HG02884 (cell line): ENCODE data around the gene ZBTB7B.
"Not testable (repeated sequence)": the region's sequence is repeated elsewhere in the genome, so short reads cannot be mapped to it uniquely, and the experiment has no call there.

ENCODE experiments used
- ATAC-seq: cut with Tn5 transposase; IDR thresholded peaks from one replicate; pipeline ENCODE4 v1.9.1; 2021; ENCODE audit warnings: mild to moderate bottlenecking, moderate library complexity; ENCODE audit not compliant: unreplicated experiment

The ZBTB7B gene

DNA sequence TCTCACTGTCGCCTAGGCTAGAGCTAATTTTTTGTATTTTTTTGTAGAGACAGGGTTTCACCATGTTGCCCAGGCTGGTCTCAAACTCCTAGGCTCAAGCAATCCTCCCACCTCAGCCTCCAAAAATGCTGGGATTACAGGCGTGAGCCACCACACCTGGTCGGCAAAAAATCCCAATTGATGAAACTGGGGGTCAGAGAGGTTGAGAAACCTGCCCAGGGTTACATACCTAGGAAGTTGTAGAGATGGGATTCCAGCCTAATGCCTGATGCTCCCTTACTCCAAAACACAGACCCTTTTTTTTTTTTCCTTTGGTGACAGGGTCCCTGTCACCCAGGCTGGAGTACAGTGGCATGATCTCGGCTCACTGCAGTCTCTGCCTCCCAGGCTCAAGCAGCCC is 15.9 kb upstream of the ZBTB7B start:
- not testable (repeated sequence) for ATAC-seq

DNA sequence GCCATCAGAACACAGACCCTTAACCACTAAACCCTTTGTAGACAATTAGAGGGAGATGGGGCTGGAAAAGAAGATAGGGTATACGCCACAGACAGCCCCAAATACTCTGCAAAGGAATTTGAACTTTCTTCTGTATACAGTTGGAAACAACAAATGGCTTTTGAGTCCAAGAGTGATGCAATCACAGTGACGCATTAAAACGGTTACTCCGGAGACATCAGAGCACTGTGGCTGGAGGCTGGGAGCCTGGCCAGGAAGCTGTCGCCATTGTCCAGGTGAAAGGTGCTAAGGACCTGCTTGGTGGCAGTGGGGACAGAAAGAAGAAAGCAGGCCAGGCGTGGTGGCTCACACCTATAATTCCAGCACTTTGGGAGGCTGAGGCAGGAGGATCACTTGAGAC is 15.3 kb upstream of the ZBTB7B start:
- ATAC-seq: no peak

DNA sequence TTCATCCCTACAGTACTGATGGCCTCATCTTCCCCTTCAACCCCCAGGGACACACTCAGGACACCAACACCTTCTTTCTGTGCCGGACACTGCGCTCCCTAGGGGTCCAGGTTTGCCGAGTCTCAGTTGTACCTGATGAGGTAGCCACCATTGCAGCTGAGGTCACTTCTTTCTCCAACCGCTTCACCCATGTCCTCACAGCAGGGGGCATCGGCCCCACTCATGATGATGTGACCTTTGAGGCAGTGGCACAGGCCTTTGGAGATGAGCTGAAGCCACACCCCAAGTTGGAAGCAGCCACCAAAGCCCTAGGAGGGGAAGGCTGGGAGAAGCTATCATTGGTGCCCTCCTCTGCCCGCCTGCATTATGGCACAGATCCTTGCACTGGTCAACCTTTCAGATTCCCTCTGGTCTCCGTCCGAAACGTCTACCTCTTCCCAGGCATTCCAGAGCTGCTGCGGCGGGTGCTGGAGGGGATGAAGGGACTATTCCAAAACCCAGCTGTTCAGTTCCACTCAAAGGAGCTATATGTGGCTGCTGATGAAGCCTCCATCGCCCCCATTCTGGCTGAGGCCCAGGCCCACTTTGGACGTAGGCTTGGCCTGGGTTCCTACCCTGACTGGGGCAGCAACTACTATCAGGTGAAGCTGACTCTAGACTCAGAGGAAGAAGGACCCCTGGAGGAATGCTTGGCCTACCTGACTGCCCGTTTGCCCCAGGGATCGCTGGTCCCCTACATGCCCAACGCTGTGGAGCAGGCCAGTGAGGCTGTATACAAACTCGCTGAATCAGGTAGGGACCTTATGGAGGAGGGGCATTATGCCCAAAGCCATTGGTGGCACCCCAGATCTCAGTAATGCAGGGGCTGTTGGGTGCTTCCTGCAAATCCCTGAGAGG is 14.3 kb upstream of the ZBTB7B start:
- no peak for ATAC-seq

DNA sequence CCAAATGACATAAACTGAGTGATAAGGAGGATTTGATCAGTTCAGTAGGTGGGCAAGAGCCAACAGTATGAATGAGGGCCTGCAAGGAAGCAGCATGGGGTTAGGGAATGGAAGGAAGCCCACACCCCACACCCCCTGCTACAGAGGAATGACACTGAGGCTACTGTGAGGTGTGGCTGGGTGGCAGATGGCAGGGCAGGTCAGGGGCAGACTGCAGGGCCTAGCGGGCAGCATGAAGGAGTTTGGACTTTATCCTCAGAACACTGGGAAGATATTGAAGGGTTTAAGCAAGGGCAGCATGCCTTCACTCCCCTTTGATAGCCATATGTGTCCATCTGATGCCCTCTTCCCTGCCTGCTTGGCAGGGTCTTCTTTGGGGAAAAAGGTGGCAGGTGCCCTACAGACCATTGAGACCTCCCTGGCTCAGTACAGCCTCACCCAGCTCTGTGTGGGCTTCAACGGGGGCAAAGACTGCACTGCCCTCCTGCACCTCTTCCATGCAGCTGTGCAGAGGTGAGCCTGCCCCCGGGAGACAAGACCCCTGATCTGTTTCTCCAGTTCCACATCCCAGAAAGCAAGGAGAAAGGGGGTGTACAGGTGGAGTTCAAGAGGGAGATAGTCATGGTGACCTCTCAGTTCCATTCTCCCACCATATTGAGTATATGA is 13.3 kb upstream of the ZBTB7B start:
- no peak for ATAC-seq

DNA sequence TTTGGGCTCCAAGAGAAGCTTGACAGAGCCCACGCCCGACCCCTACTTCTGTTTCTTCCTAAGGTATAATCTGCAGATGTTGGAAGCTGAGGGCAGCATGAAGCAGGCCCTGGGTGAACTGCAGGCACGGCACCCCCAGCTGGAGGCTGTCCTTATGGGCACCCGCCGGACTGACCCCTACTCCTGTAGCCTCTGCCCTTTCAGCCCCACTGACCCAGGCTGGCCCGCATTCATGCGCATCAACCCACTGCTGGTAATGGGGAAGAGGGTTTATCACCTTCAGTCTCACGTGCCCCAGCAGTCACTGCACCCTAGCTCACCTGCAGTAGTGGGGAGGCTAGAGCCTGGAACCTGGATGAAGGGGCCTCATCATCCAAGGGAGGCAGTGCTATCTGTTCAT is 12.3 kb upstream of the ZBTB7B start:
- no peak for ATAC-seq

DNA sequence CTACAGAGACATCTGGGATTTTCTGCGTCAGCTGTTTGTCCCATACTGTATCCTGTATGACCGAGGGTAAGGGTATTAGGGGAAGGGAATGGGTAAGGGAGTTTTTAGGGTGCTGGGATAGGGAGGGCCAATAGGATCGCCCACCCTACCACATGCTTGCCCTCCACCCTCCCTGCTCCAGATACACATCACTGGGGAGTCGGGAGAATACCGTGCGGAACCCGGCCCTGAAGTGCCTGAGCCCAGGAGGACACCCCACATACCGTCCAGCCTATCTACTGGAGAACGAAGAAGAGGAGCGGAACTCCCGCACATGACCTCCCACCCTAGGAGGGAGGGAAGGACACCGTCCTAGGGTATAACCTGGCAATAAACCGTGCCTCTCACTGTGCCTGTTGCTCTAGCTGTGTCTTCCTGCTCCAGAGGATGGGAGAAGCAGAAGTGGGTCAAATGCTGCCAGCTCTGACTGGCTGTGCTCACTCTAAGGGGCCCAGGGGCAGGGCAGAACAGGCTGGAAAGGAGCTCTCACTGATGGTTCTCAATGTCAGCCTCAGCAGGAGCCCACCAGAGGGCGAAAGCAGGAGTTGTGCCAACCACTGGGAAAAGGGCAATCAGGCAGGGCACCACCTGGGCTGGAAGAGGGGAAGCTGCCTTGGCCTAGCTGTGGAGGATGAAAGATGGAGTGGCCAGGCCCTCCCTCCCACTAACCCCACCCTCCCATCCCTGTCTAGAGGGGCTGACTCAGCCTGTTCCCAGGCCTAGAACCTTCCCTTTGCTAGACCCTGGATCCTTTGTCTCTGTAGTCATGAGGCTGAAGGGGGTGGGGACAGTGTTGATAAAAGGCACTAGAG is 9.7 kb upstream of the ZBTB7B start:
- no peak for ATAC-seq

DNA sequence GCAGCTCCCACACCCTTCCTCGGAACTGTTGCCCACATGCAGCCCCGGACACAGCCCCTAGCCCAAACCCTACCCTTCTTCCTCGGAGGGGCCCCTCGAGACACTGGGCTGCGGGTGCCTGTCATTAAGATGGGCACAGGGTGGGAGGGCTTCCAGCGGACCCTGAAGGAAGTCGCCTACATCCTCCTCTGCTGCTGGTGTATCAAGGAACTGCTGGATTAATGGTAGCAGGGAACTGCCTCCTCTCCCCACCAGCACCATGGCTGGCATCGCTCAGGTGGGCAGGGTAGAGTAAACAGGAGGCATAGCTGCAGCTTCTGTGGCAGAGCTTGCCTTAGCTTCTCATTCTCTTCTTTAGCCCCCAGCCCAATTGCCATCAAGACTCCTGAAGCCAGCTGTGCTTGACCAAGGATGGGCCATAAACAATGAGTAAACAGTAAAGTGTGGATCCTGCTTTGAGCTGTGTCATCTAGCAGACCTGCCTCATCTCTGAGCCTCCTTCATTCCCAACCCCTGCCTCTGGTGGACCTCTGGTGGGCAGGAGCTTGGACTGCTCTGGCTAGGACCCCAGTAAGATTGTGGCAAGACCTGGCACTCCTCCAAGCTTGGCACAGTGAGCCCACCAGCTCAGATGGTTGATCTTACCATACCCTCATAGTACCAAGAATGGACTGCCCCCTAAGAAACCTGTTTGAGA is 8.9 kb upstream of the ZBTB7B start, which contains the start of gene LENEP:
Gene LENEP (plus strand): TSS at position 15 of the 697 bp plus-strand sequence. CDS start 22 bp downstream, at position 37.
- no peak for ATAC-seq

DNA sequence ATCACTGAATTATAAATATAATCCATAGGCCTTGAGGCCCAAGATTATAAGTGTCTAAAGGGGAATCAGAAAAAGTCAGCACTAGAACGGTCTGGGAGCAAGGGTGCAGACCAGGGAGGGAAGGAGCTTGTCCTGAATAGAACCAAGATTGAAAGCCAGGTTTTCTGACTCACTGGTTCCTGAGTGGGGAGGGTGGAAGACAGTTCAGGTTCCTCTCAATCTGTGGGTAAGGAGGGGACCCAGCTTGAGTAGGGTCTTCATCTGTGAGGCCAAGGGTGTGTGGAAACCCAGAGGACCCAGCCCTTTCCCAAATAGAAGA is 8.4 kb upstream of the ZBTB7B start:
- ATAC-seq: no peak

DNA sequence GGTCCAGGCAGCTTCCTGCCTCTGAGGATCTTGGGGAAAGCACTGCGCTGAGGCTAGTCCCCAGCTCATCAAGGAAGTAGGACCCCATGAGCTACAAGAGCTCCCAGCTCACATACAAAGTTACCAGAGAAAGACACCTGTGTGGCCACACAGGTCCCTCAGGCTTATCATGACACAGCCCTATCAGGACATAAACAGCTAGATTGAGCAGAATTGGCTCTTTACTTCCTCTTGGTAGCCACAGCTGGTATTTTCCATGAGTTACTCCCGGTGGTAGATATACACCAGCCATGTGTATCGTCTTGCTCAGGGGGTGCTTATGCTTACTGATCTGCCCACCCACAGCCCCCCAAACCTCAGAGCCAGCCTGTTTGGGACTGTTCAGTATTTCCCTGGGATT is 8.0 kb upstream of the ZBTB7B start:
- no peak for ATAC-seq

DNA sequence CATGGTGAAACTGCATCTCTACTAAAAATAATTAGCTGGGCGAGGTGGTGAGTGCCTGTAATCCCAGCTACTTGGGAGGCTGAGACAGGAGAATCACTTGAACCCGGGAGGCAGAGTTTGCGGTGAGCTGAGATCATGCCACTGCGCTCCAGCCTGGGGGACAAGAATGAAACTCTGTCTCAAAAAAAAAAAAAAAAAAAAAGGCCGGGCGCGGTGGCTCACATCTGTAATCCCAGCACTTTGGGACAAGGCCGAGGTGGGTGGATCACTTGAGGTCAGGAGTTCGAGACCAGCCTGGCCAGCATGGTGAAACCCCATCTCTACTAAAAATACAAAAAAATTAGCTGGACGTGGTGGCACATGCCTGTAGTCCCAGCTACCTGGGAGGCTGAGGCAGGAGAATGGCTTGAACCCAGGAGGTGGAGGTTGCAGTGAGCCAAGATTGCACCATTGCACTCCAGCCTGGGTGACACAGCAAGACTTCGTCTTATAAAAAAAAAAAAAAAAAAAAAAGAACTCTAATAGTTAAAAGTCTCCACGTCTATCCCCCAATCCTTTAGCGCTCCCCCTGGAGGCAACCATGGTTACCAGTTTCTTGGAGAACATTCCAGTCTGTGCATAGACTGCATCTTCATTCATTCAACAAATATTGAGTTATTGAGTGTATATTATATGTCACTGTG is 7.2 kb upstream of the ZBTB7B start:
- not testable (repeated sequence) for ATAC-seq

DNA sequence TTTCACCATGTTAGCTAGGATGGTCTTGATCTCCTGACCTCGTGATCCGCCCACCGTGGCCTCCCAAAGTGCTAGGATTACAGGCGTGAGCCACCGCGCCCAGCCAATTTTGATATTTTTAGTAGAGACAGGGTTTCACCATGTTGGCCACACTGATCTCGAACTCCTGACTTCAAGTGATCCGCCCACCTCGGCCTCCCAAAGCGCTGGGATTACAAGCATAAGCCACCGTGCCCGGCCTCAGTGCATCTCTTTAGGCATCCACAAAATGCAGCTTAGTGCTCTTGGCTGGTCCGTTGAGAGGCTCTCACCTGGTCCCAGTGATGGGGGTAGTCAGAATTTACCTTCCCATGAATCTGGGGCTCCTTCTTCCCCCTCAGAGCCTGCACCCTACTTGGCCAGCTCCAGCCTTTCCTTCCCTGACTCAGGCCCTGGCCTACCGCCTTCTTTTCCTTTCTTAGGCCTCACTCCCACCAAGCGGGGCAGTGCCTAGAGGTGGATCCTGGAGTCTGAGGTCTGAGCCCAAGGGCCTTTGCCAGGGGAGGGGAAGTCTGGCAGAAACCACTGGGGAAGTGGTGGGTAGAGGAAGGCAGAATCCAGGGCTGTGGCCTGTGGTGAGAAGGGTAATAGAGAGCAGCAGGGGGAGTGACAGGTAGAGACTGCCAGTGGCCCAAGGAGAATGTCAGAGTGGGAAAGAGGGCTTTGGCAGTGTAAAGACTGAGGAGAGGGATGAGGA is 5.5 kb upstream of the ZBTB7B start:
- no peak for ATAC-seq

DNA sequence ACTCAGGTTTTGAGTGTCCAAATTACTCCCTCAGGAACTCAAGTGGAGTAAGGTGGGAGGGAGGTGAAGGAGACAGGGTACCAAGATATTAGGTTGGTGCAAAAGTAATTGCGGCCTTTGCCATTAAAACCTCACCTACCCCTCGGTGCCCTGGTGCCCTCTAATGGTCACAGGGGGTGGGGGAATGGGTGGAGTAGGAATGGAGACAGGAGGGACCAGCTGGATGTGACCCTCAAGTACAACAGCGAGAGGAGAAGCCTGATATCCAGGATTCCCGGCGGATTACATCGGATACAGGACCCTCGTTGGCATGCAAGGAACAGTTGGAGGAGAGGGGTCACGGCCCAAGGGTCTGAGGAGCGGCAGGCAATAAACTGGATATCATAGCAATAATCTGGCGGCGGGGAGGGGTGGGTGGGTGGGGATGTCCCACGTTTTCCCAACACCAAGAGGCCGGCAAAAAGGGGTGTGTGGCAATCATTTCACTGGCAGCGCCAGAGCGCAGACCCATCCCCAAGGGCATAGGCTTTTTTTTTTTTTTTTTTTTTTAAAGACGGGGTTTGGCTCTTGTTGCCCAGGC is 4.3 kb upstream of the ZBTB7B start:
- no peak for ATAC-seq

DNA sequence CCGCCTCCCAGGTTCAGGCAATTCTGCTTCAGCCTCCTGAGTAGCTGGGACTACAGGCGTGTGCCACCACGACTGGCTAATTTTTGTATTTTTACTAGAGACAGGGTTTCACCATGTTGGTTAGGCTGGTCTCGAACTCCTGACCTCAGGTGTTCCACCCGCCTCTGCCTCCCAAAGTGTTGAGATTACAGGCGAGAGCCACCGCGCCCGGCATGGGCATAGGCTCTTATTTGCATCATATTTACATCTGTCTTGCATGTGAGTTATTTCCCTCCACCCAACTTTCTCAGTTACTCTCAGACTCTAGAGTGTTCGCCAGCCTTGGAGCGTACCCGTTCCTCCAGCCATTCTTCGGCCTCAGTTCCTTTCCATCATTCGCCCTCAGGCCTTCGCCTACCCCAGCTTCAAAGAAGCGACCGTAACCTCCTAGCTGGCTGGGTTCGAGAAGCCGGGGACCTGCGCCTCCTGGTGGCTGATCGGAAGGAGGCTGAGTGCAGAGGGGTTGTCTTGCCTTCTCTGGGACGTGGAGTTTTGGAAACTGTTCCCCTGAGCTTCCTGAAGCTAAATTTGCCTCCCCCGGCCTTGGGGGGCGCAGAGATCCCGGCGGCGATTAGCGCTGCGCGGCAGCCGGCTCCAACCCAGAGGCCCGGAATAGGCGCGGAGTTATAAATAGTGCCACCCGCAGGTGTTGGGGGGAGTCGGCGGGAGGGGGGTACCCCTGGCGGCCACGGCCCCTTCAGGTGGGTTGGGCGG is 3.6 kb upstream of the ZBTB7B start:
- ATAC-seq: no peak

DNA sequence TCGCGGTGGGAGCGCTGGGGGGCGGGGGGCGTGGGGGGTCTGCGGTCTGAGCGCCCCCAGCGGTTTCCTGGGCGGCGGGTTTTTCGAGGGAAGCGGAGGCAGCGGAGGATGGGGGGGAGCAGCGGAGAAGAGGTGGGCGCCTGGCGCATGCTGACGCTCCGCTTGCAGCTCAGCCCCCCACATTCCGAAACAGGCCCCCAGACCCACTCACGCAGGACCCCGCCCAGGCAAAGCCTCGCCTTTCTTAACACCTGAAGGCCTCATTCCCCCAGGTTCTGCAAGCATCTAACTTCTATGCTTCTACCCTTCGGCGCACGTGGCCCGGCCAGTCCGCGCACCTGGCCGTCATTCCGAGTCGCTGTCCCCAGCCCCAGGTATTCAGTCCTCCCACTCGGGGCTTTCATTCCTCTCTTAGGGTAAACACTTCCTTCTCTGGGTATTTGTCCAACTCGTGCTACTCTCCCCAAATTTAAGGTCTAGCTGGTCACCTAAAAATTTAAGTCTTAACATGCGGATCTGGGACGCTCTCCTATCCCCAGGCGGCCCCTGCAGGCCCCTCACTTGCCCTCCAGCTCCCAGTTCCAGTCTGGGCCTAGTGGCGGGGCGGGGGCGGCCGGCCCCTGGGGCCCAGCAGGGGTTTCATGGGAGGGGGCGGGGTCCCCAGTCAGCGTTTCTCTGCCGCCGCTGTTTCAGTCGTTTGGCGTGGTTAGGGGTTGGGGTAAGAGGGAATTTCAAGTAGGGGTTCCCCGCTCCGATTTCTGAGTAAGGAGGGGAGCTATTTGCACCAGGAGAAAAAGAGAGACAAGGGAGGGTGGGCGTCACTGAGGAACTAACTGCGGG is 2.8 kb upstream of the ZBTB7B start:
- ATAC-seq: no peak

DNA sequence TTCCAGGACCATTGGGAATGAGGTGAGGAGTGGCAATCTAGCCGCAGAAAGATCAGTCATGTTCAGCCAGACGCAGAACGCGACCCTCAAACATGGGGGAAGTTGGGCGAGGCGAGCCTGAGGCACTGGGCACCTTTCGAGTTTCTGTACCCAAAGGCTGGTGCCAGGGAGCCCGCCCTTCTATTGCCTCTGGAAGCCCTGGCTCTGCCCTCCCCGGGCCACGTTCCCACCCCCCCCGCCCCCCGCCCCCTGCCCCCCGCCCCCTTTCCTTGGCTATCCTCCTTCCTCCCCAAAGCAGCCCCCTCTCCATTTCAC is 2.2 kb upstream of the ZBTB7B start:
- no peak for ATAC-seq

DNA sequence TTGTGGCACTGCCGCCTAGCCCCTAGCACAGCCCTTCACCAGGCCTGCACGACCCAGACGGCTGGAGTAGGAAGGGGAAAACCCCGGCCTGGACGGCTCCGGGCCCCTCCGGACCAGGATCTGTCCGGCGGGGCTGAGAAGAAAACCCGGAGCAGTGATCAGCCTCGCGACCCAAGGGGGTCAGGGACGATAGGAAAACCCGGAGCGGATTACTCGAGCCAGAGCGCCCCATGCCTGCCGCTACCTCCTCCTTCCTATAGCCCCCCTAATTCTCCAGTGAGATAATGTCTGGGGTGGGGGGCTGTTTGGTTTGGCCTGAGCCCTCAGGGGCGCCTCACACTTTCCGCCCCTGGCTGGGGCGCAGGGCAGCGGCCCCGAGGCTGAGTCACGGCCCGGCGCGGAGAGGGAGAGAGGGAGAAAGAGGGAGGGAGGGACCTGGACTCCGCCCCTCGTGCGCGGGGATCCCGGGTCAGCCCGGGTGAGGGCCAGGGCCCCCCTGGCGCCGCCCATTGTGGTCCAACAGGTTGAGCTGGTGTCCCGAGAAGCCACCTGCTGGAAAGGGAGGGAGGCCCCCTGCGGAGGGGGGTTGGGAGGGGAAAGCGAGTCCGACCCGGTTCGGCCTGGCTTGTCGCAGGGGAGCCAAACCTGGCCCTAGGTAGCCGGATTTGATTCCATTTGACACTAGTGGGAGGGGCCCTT is 1.7 kb upstream of the ZBTB7B start:
- ATAC-seq: peak; percentile 33

DNA sequence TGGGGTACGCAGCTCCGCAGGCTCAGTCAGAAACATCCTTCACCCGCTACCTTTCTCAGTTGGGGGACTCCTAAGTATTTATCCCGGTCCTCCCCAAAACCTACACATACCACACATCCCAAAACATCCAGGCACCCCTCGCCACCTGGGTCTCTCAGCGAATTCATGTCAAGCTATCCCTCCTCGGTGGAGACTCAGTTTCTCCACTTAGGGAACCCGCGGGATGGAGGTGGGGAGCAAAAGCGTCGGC is 1.3 kb upstream of the ZBTB7B start:
- ATAC-seq: no peak
